Measurements from ENCODE around the gene SLK.

Gene SLK

DNA sequence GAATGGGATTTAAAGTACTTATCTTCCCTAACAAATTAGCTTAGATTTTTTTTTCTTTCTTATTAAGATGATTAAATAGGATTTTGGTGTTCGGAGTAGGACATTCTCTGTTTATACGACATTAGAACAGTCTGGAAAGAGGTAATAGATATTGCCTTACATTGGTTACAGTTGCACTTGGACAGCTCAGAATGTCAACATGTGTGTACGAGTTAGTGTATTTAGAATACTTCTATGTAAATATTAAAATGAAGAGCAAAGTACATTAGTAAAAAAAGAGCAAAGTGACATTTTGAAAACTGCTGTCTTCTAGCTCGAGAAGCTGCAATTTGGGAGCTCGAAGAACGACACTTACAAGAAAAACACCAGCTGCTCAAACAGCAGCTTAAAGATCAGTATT lies 51.5 kb downstream of the SLK start:
- TF ChIP-seq CTCF (conservative IDR thresholded peaks at IDR 0.05; ENCODE audit: low read depth) = no peak
- CTCF ChIA-PET = interaction anchor here (0.6 to 1.2 kb wide), 3 partner anchors 22 to 107 kb away, joined by 3 to 5 read pairs (median 3); no protein-coding TSS in a partner anchor
- POLR2A ChIA-PET (ENCODE audit: low non-redundant PET) = no interaction called here
- no peak for DNase-seq (ENCODE audit: low spot score)
- no peak overlapping the region for H3K27ac ChIP-seq

DNA sequence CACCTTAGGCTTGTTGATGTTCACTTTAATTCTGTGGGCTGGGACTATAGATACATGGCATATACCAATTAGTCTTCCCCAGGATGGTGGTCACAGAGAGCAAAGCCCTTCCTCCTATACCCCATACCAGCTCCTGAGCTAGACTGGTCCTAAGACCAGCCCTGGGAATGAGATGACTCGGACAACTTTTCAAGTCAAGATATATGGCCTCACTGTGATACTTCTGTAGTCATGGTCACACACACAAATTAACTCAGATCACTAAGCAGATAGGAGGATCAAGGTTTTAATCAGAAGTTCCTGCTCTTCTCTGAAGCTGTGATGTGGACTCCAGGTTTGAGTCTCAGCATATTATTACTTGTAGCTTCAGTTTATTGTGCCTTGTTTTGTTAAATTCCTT lies 53.1 kb downstream of the SLK start:
- ChIA-PET POLR2A (ENCODE audit: low non-redundant PET) (no interaction called here), CTCF (interaction anchor here (0.5 to 0.6 kb wide), 3 partner anchors 23 to 49 kb away, joined by 3 to 8 read pairs (median 5); no protein-coding TSS in a partner anchor)
- DNase-seq (ENCODE audit: low spot score) = no peak
- H3K27ac ChIP-seq = no peak overlapping the region
- no peak for TF ChIP-seq CTCF (conservative IDR thresholded peaks at IDR 0.05; ENCODE audit: low read depth)

GRCh38 chr10:104021246-104021645 lies 54.3 kb downstream of the SLK start:
- no peak overlapping the region for H3K27ac ChIP-seq
- POLR2A ChIA-PET (ENCODE audit: low non-redundant PET) = no interaction called here
- CTCF ChIA-PET = interaction anchor here (0.5 to 1.1 kb wide), 4 partner anchors 11 to 335 kb away, joined by 3 to 4 read pairs (median 4); no protein-coding TSS in a partner anchor
- no peak for TF ChIP-seq CTCF (conservative IDR thresholded peaks at IDR 0.05; ENCODE audit: low read depth)
- no peak for DNase-seq (ENCODE audit: low spot score)

GRCh38 chr10:104022026-104022425 lies 55.1 kb downstream of the SLK start:
- TF ChIP-seq CTCF (conservative IDR thresholded peaks at IDR 0.05; ENCODE audit: low read depth) = no peak
- no peak overlapping the region for H3K27ac ChIP-seq
- DNase-seq (ENCODE audit: low spot score) = no peak
- POLR2A ChIA-PET (ENCODE audit: low non-redundant PET) = no interaction called here
- CTCF ChIA-PET = interaction anchor here (1.1 kb wide), 1 partner anchor 11 kb away, joined by 4 read pairs; no protein-coding TSS in a partner anchor

DNA sequence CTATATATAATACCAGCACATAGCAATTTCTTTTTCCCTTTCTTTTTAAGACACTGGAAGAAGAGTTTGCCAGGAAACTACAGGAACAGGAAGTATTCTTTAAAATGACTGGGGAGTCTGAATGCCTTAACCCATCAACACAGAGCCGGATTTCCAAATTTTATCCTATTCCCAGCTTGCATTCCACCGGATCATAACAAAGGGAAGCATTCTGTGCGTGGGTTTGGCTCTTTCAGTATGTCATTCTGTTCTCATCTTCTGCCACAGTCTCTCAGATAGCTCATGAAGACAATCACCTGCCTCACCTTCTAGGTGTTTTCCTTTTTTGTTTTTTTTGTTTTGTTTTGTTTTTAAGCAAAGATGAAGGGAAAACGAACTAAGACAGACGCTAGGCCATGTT lies 58.6 kb downstream of the SLK start:
- H3K27ac ChIP-seq = no peak overlapping the region
- ChIA-PET POLR2A (ENCODE audit: low non-redundant PET) (no interaction called here), CTCF (no interaction called here)

GRCh38 chr10:104026762-104027161 lies 59.8 kb downstream of the SLK start:
- ChIA-PET CTCF (no interaction called here), POLR2A (ENCODE audit: low non-redundant PET) (no interaction called here)
- no peak for TF ChIP-seq CTCF (conservative IDR thresholded peaks at IDR 0.05; ENCODE audit: low read depth)
- no peak for DNase-seq (ENCODE audit: low spot score)
- H3K27ac ChIP-seq = no peak overlapping the region

More for the DNA sequence above, 58.6 kb downstream of the SLK start:
- DNase-seq (ENCODE audit: low spot score) = no peak
- no peak for TF ChIP-seq CTCF (conservative IDR thresholded peaks at IDR 0.05; ENCODE audit: low read depth)
